ENCODE data around the gene USP6NL. TPM values are rescaled to one million over a fixed set of nuclear protein-coding genes. Genes with fewer than 3 reads are reported as not detected.

Gene USP6NL
- total RNA-seq, 1 experiment from 2014 or later: 10.2 TPM

DNA sequence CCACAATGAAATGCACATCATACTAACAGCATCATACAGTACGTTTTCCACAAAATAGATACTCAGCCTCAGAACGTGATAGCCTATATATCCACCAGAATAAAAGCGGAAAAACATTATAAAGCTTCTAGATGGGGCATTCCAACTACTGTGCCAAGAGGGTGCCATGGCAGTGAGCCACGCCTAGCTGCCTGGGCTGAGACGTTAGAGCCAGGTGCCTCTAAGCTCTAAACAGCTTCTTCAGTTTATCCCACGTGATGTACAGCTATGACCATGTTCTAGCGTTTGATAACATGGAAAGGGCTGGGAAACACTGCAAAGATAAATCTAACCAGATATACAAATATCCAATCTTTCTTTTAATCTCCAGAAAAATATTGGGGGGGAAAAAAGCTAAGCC is 17.8 kb downstream of the USP6NL start:
- DNase-seq (ENCODE audit: low read depth): no peak

DNA sequence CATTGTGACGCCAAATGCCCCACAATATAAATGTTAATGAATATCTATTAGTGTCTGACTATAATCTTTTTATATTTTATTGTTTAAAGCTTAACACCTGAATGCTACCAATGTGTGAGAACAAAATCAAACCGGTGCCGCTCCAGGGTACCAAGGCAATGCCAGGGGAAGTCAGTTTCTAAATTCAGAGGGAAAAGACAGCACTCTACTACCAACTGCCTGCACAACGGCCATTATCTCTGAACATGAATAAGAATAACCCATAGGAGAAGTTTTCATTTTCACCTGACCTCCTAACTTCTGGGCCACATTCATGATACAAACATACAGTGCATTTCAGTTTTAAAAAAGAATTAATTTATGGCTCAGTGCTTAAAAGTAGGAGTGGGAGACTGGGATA is 21.7 kb downstream of the USP6NL start:
- DNase-seq (ENCODE audit: low read depth): no peak

DNA sequence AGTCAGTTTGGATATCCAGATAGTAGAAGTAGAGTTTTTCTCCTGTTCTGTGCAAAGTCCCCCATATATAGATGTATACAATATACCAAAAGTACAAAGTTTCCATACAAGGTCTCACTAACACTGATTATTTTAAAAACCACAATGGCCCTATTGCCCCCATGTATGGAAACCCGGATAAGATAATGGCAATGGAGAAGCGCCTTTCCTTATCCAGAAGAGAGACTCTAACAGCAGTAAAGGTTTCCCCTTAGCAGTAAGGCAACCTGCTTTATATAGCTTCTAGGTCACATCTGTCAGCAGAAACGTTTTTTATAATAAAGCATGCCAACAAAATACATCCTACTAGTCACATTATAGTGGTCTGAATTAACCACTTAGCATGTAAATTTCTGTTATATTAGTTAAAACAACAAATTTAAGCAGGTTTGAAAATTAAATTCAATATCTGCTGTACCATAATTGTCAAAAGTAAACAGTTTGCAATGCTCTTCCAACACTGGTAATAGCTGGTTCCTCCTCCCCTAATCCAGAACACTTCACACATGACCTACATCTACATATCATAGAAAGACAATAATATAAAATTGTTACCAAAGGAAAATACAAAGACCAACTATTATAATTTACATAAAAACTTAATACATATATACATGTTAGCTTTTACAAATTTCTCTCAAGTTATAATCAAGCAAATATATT is 22.4 kb downstream of the USP6NL start:
- no peak for DNase-seq (ENCODE audit: low read depth)

DNA sequence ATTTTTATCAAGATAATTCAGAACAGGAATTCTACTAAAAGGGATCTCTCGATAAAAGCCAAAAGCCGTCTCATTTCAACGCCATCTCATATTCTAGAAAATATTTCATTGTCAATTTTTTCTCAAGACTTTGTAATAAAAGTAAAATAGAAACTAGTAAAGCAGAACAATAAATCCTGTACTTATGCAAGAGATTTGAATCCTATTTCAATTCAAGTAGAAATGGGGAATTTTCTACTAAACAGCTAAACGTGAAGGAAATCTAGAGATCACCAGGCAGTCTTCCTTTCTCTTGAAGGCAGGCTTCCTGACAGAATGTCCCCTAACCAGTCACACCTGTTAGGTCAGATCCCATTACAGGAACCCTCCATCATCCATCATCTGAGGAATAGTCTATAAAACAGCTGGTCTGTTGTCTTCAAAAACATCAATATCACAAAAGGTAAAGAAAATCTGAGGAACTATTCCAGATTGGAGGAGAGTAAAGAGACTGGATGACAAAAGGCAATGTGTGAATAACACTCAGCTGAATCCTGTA is 23.7 kb downstream of the USP6NL start:
- DNase-seq (ENCODE audit: low read depth): no peak

DNA sequence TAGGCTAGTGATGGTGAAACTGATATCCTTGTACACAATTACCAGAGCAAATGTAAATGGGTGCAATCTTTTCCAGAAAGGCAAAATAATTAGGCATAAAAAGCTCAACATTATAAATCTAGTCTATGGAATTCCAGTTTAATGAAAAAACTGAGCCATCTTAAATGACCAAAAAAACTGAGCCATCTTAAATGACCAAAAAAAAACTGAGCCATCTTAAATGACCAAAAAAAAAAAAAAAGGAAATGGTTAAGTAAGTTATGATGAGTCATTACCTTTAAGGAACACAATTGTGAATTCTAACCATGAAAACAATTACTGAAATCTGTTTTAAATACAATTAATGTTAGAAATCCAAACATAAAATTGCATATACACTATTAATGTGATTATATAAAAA is 25.3 kb downstream of the USP6NL start:
- no peak for DNase-seq (ENCODE audit: low read depth)

DNA sequence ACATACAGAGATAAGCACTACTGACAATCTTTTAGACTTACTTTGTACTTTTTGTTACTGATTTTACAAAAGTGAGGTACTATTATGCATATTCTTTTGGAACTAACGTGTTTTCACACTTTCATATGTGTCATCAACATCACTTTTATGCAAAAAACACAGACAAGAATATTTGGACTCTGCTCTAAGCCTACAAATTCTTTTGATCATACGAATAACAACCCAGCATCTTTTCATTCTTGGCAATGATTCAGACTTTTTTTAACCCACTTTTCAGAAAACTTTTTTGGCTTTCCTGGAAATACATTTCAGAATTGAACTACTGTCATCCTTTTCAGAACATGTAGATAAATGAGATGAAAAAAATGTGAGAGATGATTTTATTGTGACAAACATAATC is 30.2 kb downstream of the USP6NL start:
- no peak for DNase-seq (ENCODE audit: low read depth)

DNA sequence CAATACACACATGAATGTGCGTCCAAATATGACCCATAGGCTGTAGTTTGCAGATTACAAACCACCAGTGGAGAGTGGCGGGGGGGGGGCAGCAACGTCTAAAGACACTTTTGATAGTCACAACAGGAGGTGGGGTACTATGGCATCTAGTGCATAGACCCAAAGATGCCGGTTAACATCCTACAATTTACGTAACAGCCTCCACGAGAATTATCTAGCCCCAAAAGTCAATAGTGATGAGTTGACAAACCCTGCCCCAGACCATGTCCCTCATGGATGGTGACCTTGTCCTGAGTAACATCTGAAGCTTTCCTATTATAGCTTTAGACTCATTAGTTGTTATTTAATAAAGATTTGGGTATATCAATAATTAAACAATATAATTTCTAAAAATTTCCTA is 31.6 kb downstream of the USP6NL start:
- DNase-seq (ENCODE audit: low read depth): no peak

DNA sequence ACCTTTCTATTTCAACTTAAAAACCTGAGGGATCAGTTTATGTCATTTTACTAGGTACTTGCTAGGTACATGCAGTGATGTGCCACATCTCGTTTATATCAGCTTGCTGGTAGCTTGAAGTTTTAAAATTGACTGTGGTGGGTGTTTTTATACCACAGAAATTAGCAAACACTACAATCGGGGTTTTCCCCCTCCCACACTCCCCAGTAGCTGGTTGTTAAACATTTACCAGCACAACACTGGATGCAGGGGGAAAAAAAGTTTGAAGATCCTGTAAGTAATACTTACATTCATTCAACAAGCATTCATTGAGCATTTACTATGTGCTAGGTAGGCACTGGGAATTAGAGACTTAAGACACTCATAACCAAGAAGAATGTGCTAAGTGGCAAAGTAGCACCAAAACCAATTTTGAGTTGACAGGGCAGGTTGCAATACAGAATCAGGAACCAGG is 32.6 kb downstream of the USP6NL start:
- DNase-seq (ENCODE audit: low read depth): no peak

DNA sequence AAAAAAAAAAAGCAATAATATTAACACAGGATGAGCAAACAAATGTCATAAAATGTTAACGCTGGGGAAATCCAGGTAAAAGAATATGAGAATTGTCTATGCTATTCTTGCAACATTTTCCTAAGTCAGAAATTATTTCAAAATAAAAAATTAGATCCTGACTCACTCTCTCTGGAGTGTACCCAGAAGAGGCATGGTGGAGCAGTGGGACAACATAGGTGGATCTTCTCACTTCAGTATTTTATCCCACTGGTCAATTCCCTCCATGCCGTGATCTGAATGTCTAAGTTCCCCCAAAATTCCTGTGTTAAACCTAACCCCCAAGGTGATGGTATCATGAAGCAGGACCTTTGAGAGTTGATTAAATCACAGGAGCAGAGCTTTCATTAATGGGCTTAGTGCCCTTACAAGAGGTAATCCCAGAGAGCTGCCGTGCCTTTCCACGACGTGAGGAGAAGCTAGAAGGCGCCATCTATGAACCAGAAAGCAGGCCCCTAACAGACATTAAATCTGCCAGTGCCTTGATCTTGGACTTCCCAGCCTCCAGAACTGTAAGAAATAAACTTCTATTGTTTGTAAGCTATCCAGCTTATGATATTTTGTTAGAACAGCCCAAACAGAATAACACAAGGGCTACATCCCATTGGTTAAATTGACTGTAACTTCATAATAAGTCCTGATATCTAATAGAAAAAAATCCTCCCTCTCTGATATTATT is 35.2 kb downstream of the USP6NL start:
- DNase-seq (ENCODE audit: low read depth): no peak

DNA sequence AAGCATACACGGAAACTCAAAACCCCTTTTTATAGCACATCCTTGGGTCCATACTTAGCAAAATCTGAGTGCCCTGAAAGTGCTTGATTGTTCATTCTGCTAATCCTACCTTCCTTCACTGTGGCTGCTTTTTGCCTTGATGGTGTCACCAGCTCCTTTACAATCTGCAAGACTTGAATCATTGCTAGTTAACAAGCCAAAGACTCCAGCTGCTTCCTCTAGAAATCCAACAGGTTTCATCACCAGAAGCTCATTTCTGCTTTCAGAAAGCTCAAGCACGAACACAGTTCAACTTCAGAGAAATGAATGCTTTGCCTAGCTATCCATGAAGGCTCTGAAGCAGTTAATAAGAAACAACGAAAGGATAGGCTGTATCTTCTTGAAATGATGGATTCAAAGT is 38.0 kb downstream of the USP6NL start:
- DNase-seq (ENCODE audit: low read depth): no peak

DNA sequence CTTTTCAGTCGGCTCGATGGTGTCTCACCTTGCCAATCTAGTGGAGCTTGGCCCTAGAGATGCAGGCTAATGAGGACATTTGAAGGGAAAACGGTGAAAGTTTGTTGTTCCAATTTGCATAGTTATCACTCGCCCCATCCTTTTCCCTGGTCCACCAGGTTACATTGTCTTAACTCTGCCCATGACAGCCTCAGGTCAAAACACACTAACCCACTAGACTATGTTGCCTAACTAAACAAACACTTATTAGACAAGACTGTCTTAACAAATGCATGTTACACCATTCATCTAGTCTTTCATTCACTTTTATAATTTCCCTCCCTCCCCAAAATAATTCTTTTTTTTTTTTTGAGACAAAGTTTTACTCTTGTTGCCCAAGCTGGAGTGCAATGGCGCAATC is 40.7 kb downstream of the USP6NL start:
- DNase-seq (ENCODE audit: low read depth): no peak

DNA sequence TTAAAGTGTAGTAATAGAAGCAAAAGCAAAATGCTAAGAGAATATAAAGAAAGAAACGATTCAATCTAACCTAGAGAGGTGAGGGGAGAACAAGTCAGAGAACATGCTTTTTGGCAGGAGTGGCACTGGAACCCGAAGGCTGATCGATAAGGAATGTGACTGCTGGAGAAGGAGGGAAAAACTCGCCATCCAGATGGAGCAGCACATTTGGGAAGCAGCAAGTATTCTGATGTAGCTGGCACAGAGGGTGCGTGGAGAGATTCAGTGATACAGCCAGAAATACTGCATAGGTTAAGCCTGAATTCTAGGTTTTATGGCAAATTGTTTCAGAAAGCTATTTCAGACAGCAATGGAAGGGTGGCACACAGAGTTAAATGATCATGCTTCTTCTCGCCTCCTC is 42.0 kb downstream of the USP6NL start:
- DNase-seq (ENCODE audit: low read depth): no peak

DNA sequence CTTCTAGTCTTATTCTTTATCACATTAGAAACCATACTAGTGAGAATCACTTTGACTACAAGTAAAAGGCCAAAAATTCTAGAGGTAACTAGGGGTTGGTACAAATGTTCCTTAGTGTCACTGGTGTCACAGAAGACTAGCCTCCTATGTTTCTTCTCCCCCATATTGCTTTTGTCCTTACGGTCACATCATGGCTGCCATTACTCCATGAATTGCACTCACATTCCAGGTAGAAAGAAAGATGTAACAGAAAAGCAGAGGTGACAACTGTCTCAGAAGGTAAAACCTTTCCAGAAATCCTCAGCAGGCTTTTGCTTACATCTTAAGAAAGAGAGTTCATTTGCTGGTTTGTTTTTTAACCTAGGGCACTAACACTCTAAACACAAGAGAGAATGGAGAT is 42.9 kb downstream of the USP6NL start:
- DNase-seq (ENCODE audit: low read depth): no peak

DNA sequence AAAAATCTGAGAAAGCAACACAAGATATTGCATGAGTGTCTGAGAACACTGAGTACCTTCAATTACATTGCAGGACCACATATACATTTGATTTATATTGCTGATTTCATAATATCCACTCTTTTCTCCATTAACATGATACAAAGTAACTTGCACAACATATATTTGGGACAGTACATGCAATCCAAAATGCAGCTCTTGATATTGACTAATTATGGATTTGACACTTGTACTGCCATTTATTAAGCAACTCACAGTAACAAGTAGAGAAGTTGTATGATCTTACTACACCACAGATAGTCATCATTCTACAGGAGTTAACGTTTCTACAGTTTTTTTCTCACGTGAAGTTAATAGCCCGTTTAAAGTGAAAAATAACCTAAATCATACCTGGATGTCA is 46.7 kb downstream of the USP6NL start:
- DNase-seq (ENCODE audit: low read depth): no peak

DNA sequence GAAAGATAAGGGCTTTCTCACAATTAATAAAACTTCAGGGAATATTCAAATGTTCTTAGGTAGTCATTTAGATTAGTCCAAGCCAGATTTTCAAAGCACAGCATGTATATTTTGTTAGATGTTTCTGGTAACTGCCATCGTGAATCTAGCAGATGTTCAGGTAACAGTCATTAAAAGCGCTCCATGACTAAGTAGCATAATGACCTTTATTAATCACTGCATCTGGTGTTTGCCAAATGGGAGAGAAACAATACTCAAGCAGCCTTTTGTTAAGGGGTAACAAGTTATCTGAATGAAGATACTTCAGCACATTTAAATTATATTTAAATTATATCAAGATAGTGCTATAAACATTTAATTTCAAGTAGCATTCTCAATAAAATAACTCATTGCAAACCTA is 47.5 kb downstream of the USP6NL start:
- DNase-seq (ENCODE audit: low read depth): no peak

DNA sequence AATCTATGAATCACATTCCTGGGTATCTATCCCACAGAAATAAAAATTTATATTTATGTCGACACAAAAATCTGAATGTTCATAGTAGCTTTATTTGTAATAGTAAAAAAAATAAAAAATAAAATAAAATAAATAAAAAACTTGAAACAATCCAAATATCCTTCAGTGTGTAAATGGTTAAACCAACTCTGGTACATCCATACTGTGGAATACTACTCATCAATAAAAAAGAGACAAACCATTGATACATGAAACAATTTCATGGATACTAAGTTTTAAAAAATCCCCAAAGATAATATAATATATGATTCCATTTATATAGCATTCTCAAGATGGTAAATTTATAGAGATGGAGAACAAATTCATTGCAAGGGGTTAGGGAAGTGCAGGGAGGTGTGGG is 48.6 kb downstream of the USP6NL start:
- no peak for DNase-seq (ENCODE audit: low read depth)

DNA sequence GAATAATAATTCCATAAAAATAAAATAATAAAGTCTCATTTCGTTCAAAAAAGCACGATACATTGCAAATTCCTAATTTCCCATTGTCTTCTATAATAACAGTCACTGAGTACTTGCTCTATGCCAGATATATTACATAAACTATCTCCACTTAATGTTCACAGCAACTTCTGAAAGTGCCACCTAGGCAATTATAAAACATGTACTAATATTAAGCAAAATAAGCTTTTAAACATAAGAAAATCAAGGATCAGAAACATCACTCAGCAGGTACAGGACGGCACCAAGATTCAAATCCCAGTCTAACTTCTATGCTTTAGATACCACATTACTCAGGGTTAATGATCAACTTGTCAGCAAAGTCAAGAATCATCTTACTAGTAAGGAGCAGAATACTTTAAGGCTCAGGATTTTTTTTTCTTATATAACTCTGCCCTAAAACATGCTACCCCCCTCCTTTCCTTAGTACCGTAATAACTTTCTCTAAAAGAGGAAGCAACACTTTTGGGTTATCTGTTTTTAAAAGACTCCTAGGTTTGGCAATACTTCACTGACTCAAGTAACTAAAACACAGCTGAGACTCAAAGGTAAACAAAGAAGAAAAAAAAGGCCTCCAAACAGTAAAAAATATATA is 51.3 kb downstream of the USP6NL start:
- DNase-seq (ENCODE audit: low read depth): no peak

DNA sequence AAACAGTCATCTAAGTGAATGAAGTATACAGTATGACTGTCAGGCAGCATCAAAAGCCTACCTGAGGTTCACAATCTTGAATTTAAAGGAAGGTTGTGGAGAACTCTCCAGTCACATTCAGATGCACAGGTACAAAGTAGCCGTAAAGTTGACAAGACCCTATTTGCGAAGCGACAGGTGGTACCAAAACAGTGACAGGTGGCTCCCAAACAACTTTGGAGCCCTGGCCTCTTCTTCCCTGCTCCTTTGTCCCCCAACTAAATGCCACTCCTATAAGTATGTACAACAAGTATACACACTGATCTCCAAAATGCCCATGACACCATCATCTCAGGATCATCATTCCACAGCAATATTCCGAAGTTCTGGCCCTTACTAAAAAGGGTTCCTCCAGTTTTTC is 53.5 kb downstream of the USP6NL start:
- no peak for DNase-seq (ENCODE audit: low read depth)

DNA sequence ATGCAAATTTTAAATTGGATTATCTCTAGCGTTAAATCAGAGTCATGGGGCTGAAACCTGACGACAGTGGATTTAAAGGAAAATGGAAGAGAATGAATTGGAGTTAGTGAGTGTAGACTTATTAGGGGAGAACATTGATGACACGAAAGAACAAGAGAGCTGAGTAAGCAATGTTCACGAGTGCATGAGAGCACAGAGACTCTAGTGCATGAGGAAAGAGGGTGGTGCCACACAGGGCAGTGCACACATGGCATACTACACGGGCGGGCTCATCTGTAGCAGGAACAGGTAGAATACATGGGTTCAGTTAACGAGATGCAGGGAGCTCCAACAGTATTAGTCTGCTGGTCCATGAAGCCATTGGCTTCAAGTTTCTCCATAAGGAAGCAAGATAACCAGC is 53.9 kb downstream of the USP6NL start:
- DNase-seq (ENCODE audit: low read depth): no peak

DNA sequence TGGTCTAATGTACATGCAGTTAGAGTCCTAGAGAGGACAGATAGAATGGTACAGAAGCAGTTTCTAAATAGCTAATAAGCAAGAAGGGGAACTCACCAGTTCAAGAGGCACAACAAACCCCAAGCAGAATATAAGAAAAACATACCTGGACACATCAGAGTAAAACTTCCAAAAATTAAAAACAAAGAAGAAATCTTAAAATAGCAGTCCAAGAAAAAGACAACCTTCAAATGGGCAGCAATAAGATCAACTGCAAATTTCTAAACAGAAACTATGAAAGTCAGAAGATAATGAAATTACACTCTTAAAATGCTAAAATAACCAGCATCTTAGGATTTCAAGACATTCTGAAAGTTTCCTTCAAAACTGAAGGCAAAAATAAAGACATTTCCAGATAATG is 55.9 kb downstream of the USP6NL start:
- no peak for DNase-seq (ENCODE audit: low read depth)

DNA sequence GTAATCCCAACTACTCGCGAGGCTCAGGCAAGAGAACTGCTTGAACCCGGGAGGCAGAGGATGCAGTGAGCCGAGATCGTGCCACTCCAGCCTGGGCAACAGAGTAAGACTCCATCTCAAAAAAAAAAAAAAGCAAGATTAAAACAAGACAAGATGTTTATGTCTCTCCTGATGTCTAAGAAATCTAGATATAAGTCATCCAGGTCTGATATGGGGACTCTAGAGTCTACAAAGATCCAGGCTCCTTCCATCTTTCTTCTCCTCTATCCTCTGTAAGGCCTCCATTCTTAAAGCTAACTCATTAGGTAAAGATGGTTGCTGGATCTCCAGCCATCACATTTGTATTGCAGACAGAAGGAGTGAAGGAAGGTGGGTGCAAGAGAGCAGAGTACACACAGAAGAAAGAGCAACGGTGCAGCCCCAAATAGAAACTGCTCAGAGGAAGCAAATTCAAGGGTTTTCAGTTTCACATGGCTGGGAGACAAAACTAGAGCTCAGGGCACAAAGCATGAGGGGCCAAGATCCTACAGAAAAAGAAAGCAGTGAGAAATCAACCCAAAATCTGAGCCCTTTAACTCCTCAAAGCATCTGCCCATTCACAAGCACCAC is 57.6 kb downstream of the USP6NL start:
- DNase-seq (ENCODE audit: low read depth): no peak

DNA sequence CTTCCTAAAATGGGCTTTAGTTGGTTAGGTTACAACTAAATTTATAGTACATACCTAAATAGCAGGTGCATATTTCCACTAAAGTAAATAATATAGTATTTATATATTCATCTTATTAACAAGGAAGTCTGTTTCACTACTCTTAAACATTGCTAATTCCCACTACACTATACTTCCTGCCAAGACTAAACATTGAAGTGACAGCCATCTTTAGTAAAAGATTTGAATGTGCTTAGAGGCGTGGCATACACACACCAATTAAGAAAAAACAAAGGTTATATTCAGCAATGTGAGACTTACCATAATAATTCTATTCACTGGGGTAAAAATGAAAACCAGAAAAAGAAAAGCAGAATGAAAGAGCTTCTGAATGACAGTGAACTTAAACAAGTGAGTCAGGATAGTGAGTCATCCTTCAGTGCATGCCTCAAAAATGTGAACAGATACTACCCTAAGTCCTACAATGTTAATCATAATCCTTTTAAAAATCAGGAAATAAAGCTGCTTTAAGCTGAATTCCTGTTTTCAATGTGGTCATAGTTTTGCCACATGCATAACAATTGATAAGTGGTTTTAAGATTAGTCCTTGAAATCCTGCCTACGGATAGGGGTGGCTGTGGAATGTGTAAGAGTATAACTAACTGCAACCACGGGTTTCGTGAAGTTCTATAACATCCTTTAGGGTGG is 59.4 kb downstream of the USP6NL start:
- DNase-seq (ENCODE audit: low read depth): peak; percentile 74

All from Daoy (cell line).